IPS-NIHi7 (cell line): ENCODE results near the gene SYNDIG1L.

ENCODE experiments used
- DNase-seq: peaks from one replicate; pipeline ENCODE4 v3.0.0; 2012; ENCODE audit warnings: mixed read lengths; ENCODE audit errors: extremely low spot score

Gene SYNDIG1L

GRCh38 chr14:74429221-74429691 is 3.2 kb upstream of the SYNDIG1L start:
- DNase-seq = peak; percentile 79

- no peak for DNase-seq
Measured at GRCh38 chr14:74427651-74428050, 1.6 kb upstream of the SYNDIG1L start.

GRCh38 chr14:74425525-74426201 is 347 bp downstream of the SYNDIG1L start:
- peak; percentile 94 for DNase-seq

- no peak for DNase-seq
Measured at GRCh38 chr14:74424606-74425005, 1.4 kb downstream of the SYNDIG1L start.

- no peak for DNase-seq
Measured at GRCh38 chr14:74423246-74423645, 2.8 kb downstream of the SYNDIG1L start.

GRCh38 chr14:74421981-74422380 is 4.0 kb downstream of the SYNDIG1L start:
- no peak for DNase-seq

- DNase-seq = no peak
Measured at GRCh38 chr14:74419086-74419485, 6.9 kb downstream of the SYNDIG1L start.

- no peak for DNase-seq
Measured at GRCh38 chr14:74418031-74418430, 8.0 kb downstream of the SYNDIG1L start.

- DNase-seq = no peak
Measured at GRCh38 chr14:74417611-74418010, 8.4 kb downstream of the SYNDIG1L start.

GRCh38 chr14:74417201-74417600 is 8.8 kb downstream of the SYNDIG1L start:
- no peak for DNase-seq

- DNase-seq = no peak
Measured at GRCh38 chr14:74415115-74415437, 10.9 kb downstream of the SYNDIG1L start.

- no peak for DNase-seq
Measured at GRCh38 chr14:74414403-74415114, 11.5 kb downstream of the SYNDIG1L start.

GRCh38 chr14:74413627-74414026 is 12.4 kb downstream of the SYNDIG1L start:
- DNase-seq = no peak

GRCh38 chr14:74412753-74413152 is 13.3 kb downstream of the SYNDIG1L start:
- DNase-seq = no peak

GRCh38 chr14:74411671-74412070 is 14.3 kb downstream of the SYNDIG1L start:
- DNase-seq = no peak

- DNase-seq = no peak
Measured at GRCh38 chr14:74409441-74409840, 16.6 kb downstream of the SYNDIG1L start.

GRCh38 chr14:74408870-74409269 is 17.1 kb downstream of the SYNDIG1L start:
- no peak for DNase-seq

- DNase-seq = no peak
Measured at GRCh38 chr14:74407801-74408154, 18.2 kb downstream of the SYNDIG1L start.

GRCh38 chr14:74407021-74407800 is 18.8 kb downstream of the SYNDIG1L start:
- no peak for DNase-seq

GRCh38 chr14:74405663-74406062 is 20.3 kb downstream of the SYNDIG1L start:
- no peak for DNase-seq

GRCh38 chr14:74404435-74404834 is 21.6 kb downstream of the SYNDIG1L start:
- no peak for DNase-seq

- DNase-seq = no peak
Measured at GRCh38 chr14:74403619-74404417, 22.2 kb downstream of the SYNDIG1L start.
